Suprapubic skin (tissue), 4 donors: ENCODE results near the gene CCDC3. TPM values are rescaled to one million over a fixed set of nuclear protein-coding genes. Genes with fewer than 3 reads are reported as not detected.

Source experiments
- DNase-seq, 2 donors: peaks; one replicate each; pipeline ENCODE4 v3.0.0-alpha.2; 2019; ENCODE audit warnings: low spot score in 2 of 2
- H3K27ac ChIP-seq: fragments of 200-600 bp; sonication (generic); one replicate; pipeline ENCODE4 v1.5.1; 2019
- H3K27me3 ChIP-seq: fragments of 200-600 bp; sonication (generic); one replicate; pipeline ENCODE4 v1.5.1; 2019
- H3K36me3 ChIP-seq: fragments of 200-600 bp; sonication (generic); one replicate; pipeline ENCODE4 v1.5.1; 2019
- H3K4me1 ChIP-seq: fragments of 200-600 bp; sonication (generic); one replicate; pipeline ENCODE4 v1.5.1; 2019
- H3K4me3 ChIP-seq: fragments of 200-600 bp; sonication (generic); one replicate; pipeline ENCODE4 v1.5.1; 2019; ENCODE audit warnings: mild to moderate bottlenecking
- H3K9me3 ChIP-seq: fragments of 200-600 bp; sonication (generic); one replicate; pipeline ENCODE4 v1.5.1; 2019
- EP300 ChIP-seq: sonication (generic); formaldehyde crosslinking; IDR thresholded peaks from one replicate; pipeline ENCODE4 v1.6.1; 2017; ENCODE audit warnings: antibody characterized with exemption
- POLR2A ChIP-seq, 2 donors: fragments of 450-650 bp; IDR thresholded peaks; one replicate each; pipeline ENCODE4 v1.6.1; 2017; ENCODE audit warnings: antibody characterized with exemption in 2 of 2, mild to moderate bottlenecking in 2 of 2, moderate library complexity in 2 of 2
- POLR2AphosphoS5 ChIP-seq, 3 donors: sonication (generic); formaldehyde crosslinking; IDR thresholded peaks; one replicate each; pipeline ENCODE4 v1.6.1; 2017; ENCODE audit warnings: antibody characterized with exemption in 3 of 3
- WGBS: methylation state at CpG from one replicate; pipeline ENCODE4 v1.1.5; 2018; 5-methylcytosine and 5-hydroxymethylcytosine counted together
- total RNA-seq, 4 donors: library from RNA; depleted of rRNA; stranded (reverse); fragments of >200 nt; gene quantifications; one replicate each; pipeline ENCODE4 v1.1.0, GENCODE V29; 2016
- TF ChIP-seq, protein P1 (sequence below), 2 donors: fragments of 200-600 bp in 1 of 2; fragments of 450-650 bp in 1 of 2; sonication (generic) in 1 of 2; IDR thresholded peaks; one replicate each; pipeline ENCODE4 v1.5.1; 2016 to 2019; ENCODE audit warnings: antibody characterized with exemption in 2 of 2, mild to moderate bottlenecking in 1 of 2, moderate library complexity in 1 of 2

Gene CCDC3
- total RNA-seq, 4 donors from 2014 or later, result 31.3 to 124 (median 60.2) TPM

DNA sequence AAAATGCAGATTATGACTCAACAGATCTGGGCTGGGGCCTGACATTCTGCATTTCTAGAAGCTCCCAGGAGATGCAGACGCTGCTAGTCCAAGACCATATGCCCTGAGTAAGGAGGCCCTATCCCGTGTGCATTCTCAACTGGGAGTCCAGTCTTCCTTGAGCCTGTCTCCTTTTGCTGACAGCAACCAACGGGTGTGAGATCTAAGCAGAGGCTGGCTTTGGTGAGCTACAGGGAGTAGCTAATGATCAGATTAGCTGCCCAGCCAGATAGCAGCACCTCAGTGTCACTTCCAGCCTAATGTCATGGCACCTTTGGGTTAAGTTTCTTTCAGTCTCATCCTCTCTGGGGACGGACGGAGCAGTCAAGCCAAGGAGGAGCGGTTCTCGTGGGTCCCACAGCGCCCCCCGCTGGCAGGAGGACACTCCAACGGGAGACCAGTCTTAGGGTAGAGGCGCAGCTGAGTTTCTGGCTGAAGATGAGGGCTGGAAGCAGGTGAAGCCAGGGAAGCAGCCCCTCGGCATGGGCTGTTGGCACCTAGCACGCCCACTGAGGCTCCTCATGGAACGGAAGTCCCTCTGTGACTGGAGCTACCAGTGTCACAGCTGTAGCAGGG, 154.0 kb downstream of the CCDC3 start:
- Histone ChIP-seq H3K27ac (no peak overlapping the region), H3K9me3 (no peaks in the 10 kb centered on the region), H3K4me1 (peaks cover 32% of the 10 kb centered on the region), H3K36me3 (no peaks in the 10 kb centered on the region), H3K27me3 (no peaks in the 10 kb centered on the region), H3K4me3 (no peak overlapping the region)
- DNase-seq, result no peak
- TF ChIP-seq EP300 (no peak), POLR2AphosphoS5 (IDR thresholded peaks at IDR 0.05) (no peak), POLR2A (IDR thresholded peaks at IDR 0.05) (no peak)
- TF ChIP-seq, protein P1, sequence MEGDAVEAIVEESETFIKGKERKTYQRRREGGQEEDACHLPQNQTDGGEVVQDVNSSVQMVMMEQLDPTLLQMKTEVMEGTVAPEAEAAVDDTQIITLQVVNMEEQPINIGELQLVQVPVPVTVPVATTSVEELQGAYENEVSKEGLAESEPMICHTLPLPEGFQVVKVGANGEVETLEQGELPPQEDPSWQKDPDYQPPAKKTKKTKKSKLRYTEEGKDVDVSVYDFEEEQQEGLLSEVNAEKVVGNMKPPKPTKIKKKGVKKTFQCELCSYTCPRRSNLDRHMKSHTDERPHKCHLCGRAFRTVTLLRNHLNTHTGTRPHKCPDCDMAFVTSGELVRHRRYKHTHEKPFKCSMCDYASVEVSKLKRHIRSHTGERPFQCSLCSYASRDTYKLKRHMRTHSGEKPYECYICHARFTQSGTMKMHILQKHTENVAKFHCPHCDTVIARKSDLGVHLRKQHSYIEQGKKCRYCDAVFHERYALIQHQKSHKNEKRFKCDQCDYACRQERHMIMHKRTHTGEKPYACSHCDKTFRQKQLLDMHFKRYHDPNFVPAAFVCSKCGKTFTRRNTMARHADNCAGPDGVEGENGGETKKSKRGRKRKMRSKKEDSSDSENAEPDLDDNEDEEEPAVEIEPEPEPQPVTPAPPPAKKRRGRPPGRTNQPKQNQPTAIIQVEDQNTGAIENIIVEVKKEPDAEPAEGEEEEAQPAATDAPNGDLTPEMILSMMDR (IDR thresholded peaks at IDR 0.05), result no peak
- 85% methylated on average over 7 of the region's 14 CpGs for WGBS

DNA sequence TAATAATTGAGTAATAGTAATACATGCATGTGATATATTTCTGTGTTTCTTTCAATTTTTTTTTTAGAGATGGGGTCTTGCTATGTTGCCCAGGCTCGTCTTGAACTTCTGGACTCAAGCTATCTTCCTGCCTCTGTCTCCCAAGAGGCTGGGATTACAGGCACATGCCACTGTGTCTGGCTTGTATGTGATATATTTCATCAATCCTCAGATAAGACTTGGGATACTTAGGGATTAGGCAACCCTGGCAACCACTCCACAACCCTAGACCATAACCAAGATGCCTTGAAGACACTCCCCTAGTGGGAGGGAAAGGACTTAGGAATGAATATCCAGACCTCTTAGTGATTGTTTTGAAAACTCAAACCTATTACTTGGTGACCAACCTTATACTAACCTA, 154.8 kb downstream of the CCDC3 start:
- Histone ChIP-seq H3K27me3 (no peaks in the 10 kb centered on the region), H3K4me1 (peaks cover 32% of the 10 kb centered on the region), H3K9me3 (no peaks in the 10 kb centered on the region), H3K27ac (no peak overlapping the region), H3K36me3 (no peaks in the 10 kb centered on the region), H3K4me3 (no peak overlapping the region)
- DNase-seq, result no peak
- 100% methylated on average over 1 of the region's 1 CpG for whole genome bisulfite sequencing
- TF ChIP-seq EP300 (no peak), POLR2AphosphoS5 (IDR thresholded peaks at IDR 0.05) (no peak), POLR2A (IDR thresholded peaks at IDR 0.05) (no peak)
- TF ChIP-seq, protein P1 (IDR thresholded peaks at IDR 0.05), result no peak

Other genes starting within 250 kb of the CCDC3 start
- 10 to 100 TPM; 43.7 to 75.6 (median 62.5) TPM for gene OPTN, start 98.5 kb upstream of the CCDC3 start, total RNA-seq
- 1 to 10 TPM in 3 of 4 donors, under 1 TPM in 1; 0.36 to 1.7 (median 1.2) TPM for gene MCM10, start 159.8 kb upstream of the CCDC3 start, total RNA-seq
- gene UCMA, start 232.7 kb upstream of the CCDC3 start, total RNA-seq, result not detected